K562 (cell line): ENCODE data around the gene SPTBN4. TPM values are rescaled to one million over a fixed set of nuclear protein-coding genes. Genes with fewer than 3 reads are reported as not detected.

Experiments used
- ARHGAP35 ChIP-seq: fragments of 450-650 bp; IDR thresholded peaks from 2 replicates; pipeline ENCODE4 v1.6.1; 2018; ENCODE audit not compliant: partially characterized antibody
- ARID3A ChIP-seq: IDR thresholded peaks from 2 replicates; pipeline ENCODE4 v1.6.1; 2012; ENCODE audit warnings: low read depth, low read length, improper control_type of control experiment, borderline replicate concordance
- COPS2 ChIP-seq: fragments of 450-650 bp; conservative IDR thresholded peaks from 2 replicates; pipeline ENCODE4 v1.6.1; 2016; ENCODE audit warnings: mild to moderate bottlenecking, moderate library complexity
- CTCF ChIP-seq, 3 experiments: IDR thresholded peaks in 2 of 3; conservative IDR thresholded peaks in 1 of 3; 2 replicates each; pipeline ENCODE4 v1.5.1; 2011 to 2012; ENCODE audit warnings: low read length in 3 of 3, mild to moderate bottlenecking in 3 of 3, control low read depth in 2 of 3, improper control_type of control experiment in 1 of 3, inconsistent platforms in 1 of 3, low read depth in 1 of 3, mixed read lengths in 1 of 3, moderate library complexity in 1 of 3; ENCODE audit not compliant: insufficient read depth in 2 of 3
- DNMT1 ChIP-seq: fragments of 450-650 bp; IDR thresholded peaks from 2 replicates; pipeline ENCODE4 v1.6.1; 2016; ENCODE audit warnings: antibody characterized with exemption, mild to moderate bottlenecking
- HNRNPLL ChIP-seq: fragments of 200-400 bp; formaldehyde crosslinking; IDR thresholded peaks from 2 replicates; pipeline ENCODE4 v1.6.1; 2017; ENCODE audit warnings: low read length, low read depth, mild to moderate bottlenecking; ENCODE audit not compliant: poor library complexity, severe bottlenecking
- IRF9 ChIP-seq: fragments of 450-650 bp; IDR thresholded peaks from 2 replicates; pipeline ENCODE4 v1.6.1; 2016; ENCODE audit warnings: missing biosample characterization, missing genetic modification characterization
- MCM2 ChIP-seq: fragments of 450-650 bp; IDR thresholded peaks from 2 replicates; pipeline ENCODE4 v1.6.1; 2017; ENCODE audit warnings: low read depth, mild to moderate bottlenecking
- MLLT1 ChIP-seq, 2 experiments: fragments of 450-650 bp; IDR thresholded peaks; 2 replicates each; pipeline ENCODE4 v1.6.1; 2016
- NCOA4 ChIP-seq: fragments of 450-650 bp; IDR thresholded peaks from 2 replicates; pipeline ENCODE4 v1.6.1; 2018; ENCODE audit warnings: mild to moderate bottlenecking; ENCODE audit not compliant: partially characterized antibody
- OTX1 ChIP-seq: fragments of 450-650 bp; formaldehyde crosslinking; IDR thresholded peaks from 2 replicates; pipeline ENCODE4 v1.4.0; 2022; ENCODE audit warnings: mild to moderate bottlenecking
- POLR2A ChIP-seq: fragments of 450-650 bp; conservative IDR thresholded peaks from 2 replicates; pipeline ENCODE4 v1.6.1; 2016
- SIN3A ChIP-seq, 2 experiments: fragments of 150-350 bp in 1 of 2; IDR thresholded peaks; 2 replicates each; pipeline ENCODE4 v1.6.1; 2011 to 2016; ENCODE audit warnings: borderline replicate concordance in 2 of 2, low read depth in 2 of 2, low read length in 2 of 2, mild to moderate bottlenecking in 2 of 2, moderate library complexity in 2 of 2; ENCODE audit not compliant: control insufficient read depth in 1 of 2
- SNAPC5 ChIP-seq: fragments of 250-450 bp; sonication (Bioruptor Pico); IDR thresholded peaks from 2 replicates; pipeline ENCODE4 v1.8.0; 2021; ENCODE audit warnings: moderate library complexity, mild to moderate bottlenecking, inconsistent platforms
- TCF7 ChIP-seq: sonication (generic); IDR thresholded peaks from 2 replicates; pipeline ENCODE4 v1.6.1; 2016; ENCODE audit warnings: antibody characterized with exemption, borderline replicate concordance
- THAP12 ChIP-seq: fragments of 250-450 bp; sonication (Bioruptor Pico); IDR thresholded peaks from 2 replicates; pipeline ENCODE4 v1.9.0; 2021; ENCODE audit warnings: mild to moderate bottlenecking, inconsistent platforms
- YBX1 ChIP-seq: fragments of 450-650 bp; IDR thresholded peaks from 2 replicates; pipeline ENCODE4 v1.7.1; 2016; ENCODE audit warnings: mild to moderate bottlenecking
- ZNF143 ChIP-seq: sonication (generic); formaldehyde crosslinking; IDR thresholded peaks from 2 replicates; pipeline ENCODE4 v1.9.0; 2022; ENCODE audit warnings: mild to moderate bottlenecking, missing genetic modification reagents
- ZNF311 ChIP-seq: fragments of 250-450 bp; sonication (Bioruptor Pico); IDR thresholded peaks from 2 replicates; pipeline ENCODE4 v1.4.0; 2020; ENCODE audit warnings: mild to moderate bottlenecking, moderate library complexity
- ZNF445 ChIP-seq: fragments of 250-450 bp; sonication (Bioruptor Pico); IDR thresholded peaks from 2 replicates; pipeline ENCODE4 v1.4.0; 2020; ENCODE audit warnings: low read depth, mild to moderate bottlenecking, moderate library complexity
- polyA plus RNA-seq, 8 experiments: library from polyadenylated mRNA; depleted of rRNA in 4 of 8; stranded (reverse) in 5 of 8; unstranded in 3 of 8; fragments of >200 nt; fragmentation: Nextera tagmentation in 2 of 8; fragmentation: Illumina TruSeq in 1 of 8; extraction: Ambion mirVana in 2 of 8; extraction: Trizol in 1 of 8; gene quantifications; 2 replicates each; pipeline versions ENCODE4 v1.2.1 to v1.2.3, GENCODE V29; 2011 to 2014; ENCODE audit warnings: inconsistent platforms in 1 of 8, missing spikeins in 1 of 8
- total RNA-seq, 7 experiments: library from RNA; depleted of rRNA in 6 of 7; stranded (reverse); fragments of >200 nt in 6 of 7; fragmentation: Illumina TruSeq in 2 of 7; extraction: Trizol in 2 of 7; gene quantifications; 2 replicates each; pipeline versions ENCODE4 v1.2.1 to v1.2.3, GENCODE V29; 2011 to 2021; ENCODE audit warnings: low replicate concordance in 1 of 7

The SPTBN4 gene
- total and polyA plus RNA-seq, 9 of the 15 experiments (the other 6 are each of a cell fraction or from before 2014, with no cell fraction given), result 0.01 to 1.5 (median 0.86) TPM

GRCh38 chr19:40446263-40446784 lies 20.5 kb upstream of the SPTBN4 start (continued):
- TF ChIP-seq ARHGAP35 (no peak), NCOA4 (no peak), POLR2A (peak; percentile 70), OTX1 (CRISPR knock-in tag) (peak; percentile 73), ZNF143 (CRISPR knock-in tag) (no peak), ZNF311 (CRISPR knock-in tag) (no peak), MLLT1 (IDR thresholded peaks at IDR 0.05) (peak in 1 of 2 experiments; percentile 29; a peak in 1 of 4 replicates), IRF9 (tag) (no peak), ARID3A (no peak), TCF7 (no peak), ZNF445 (CRISPR knock-in tag) (no peak), CTCF (IDR thresholded peaks at IDR 0.05 in 2 of 3, conservative IDR thresholded peaks at IDR 0.05 in 1 of 3; ENCODE audit: insufficient read depth in 2 of 3, low read depth in 1 of 3, low read length in 3 of 3) (no peak), MCM2 (no peak), YBX1 (no peak), THAP12 (0 out of 2 replicates have a peak, but pooled peaks have one; percentile 19), SNAPC5 (CRISPR knock-in tag) (no peak), DNMT1 (no peak), SIN3A (IDR thresholded peaks at IDR 0.05; ENCODE audit: borderline replicate concordance in 2 of 2, control insufficient read depth in 1 of 2, low read depth in 2 of 2, low read length in 2 of 2) (no peak), COPS2 (no peak), HNRNPLL (no peak)
